Activated naive CD8-positive, alpha-beta T cell treated with anti-CD3 and anti-CD28 coated beads, Interleukin-2, amount 50 U/mL, for 24 hours (primary cell): ENCODE results near the gene CCDC192.

Source experiments
- ATAC-seq: fragments of 150-1000 bp; cut with Tn5 transposase; one replicate; pipeline ENCODE4 v1.10.0; 2021
- DNase-seq: peaks from one replicate; pipeline ENCODE4 v3.0.0; 2021
- H3K27ac Mint-ChIP-seq: one replicate; pipeline ENCODE4 v1.8.0; 2021; ENCODE audit warnings: mild to moderate bottlenecking, mixed read lengths
- H3K27me3 Mint-ChIP-seq: one replicate; pipeline ENCODE4 v1.8.0; 2021; ENCODE audit warnings: mixed read lengths
- H3K36me3 Mint-ChIP-seq: one replicate; pipeline ENCODE4 v1.8.0; 2021; ENCODE audit warnings: low read depth, mixed read lengths
- H3K4me1 Mint-ChIP-seq: one replicate; pipeline ENCODE4 v1.8.0; 2021; ENCODE audit warnings: mixed read lengths
- H3K4me3 Mint-ChIP-seq: one replicate; pipeline ENCODE4 v1.8.0; 2021; ENCODE audit warnings: mild to moderate bottlenecking, moderate library complexity, mixed read lengths
- H3K9me3 Mint-ChIP-seq: one replicate; pipeline ENCODE4 v1.8.0; 2021; ENCODE audit warnings: mixed read lengths

Gene CCDC192

DNA sequence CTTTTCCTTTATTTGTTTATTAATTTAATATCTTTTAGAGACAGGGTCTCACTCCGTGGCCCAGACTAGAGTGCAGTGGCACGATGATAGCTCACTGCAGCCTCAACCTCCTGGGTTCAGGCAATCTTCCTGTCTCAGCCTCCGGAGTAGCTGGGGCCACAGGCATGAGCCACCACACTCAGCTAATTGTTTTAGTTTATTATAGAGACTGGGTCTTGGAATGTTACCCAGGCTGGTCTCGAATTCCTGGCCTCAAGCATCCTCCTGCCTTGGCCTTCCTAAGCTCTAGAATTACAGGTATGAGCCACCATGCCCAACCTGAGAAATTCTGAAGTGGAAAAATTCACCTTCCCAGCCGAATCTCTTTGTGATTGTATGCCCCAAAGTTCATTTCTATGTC lies 240.9 kb downstream of the CCDC192 start:
- ATAC-seq (no peak), DNase-seq (no peak)
- Mint-ChIP-seq H3K9me3 (no peaks in the 10 kb centered on the region), H3K4me3 (no peak overlapping the region), H3K27me3 (no peaks in the 10 kb centered on the region), H3K27ac (no peak overlapping the region), H3K36me3 (no peaks in the 10 kb centered on the region), H3K4me1 (no peaks in the 10 kb centered on the region)

DNA sequence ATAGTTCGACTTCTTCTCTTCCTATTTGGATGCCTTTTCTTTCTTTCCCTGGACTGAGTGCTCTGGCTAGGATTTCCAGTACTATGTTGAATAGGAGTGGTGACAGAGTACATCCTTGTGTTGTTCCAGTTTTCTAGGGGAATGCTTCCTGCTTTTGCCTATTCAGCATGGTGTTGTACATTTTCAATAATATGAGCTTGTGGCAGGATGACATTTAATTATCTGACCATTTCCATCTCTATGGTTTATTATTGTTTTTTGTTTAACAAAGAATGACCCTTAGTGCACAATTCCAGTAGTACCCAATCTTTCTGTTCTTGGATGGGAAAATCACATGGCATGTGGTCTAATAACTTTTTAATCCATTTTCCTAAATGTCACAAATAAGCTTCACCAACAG lies 244.8 kb downstream of the CCDC192 start:
- Mint-ChIP-seq H3K4me3 (no peak overlapping the region), H3K9me3 (no peaks in the 10 kb centered on the region), H3K4me1 (no peaks in the 10 kb centered on the region), H3K27me3 (no peaks in the 10 kb centered on the region), H3K27ac (no peak overlapping the region), H3K36me3 (peaks cover 6% of the 10 kb centered on the region)
- no peak for DNase-seq
- ATAC-seq = no peak

GRCh38 chr5:127950707-127951391 lies 247.7 kb downstream of the CCDC192 start:
- H3K4me3 Mint-ChIP-seq = no peak overlapping the region
- ATAC-seq = no peak
- no peaks in the 10 kb centered on the region for H3K4me1 Mint-ChIP-seq
- DNase-seq = no peak
- peaks cover 10% of the 10 kb centered on the region for H3K36me3 Mint-ChIP-seq
- no peaks in the 10 kb centered on the region for H3K9me3 Mint-ChIP-seq
- no peaks in the 10 kb centered on the region for H3K27me3 Mint-ChIP-seq
- H3K27ac Mint-ChIP-seq = no peak overlapping the region

GRCh38 chr5:127951791-127952190 lies 248.6 kb downstream of the CCDC192 start:
- Mint-ChIP-seq H3K4me1 (no peaks in the 10 kb centered on the region), H3K4me3 (no peak overlapping the region), H3K9me3 (no peaks in the 10 kb centered on the region), H3K27me3 (no peaks in the 10 kb centered on the region), H3K36me3 (peaks cover 16% of the 10 kb centered on the region), H3K27ac (no peak overlapping the region)
- ATAC-seq (no peak), DNase-seq (no peak)

- Mint-ChIP-seq H3K27ac (no peak overlapping the region), H3K36me3 (peaks cover 11% of the 10 kb centered on the region), H3K4me3 (no peak overlapping the region), H3K9me3 (no peaks in the 10 kb centered on the region), H3K4me1 (peaks cover 5% of the 10 kb centered on the region), H3K27me3 (no peaks in the 10 kb centered on the region)
- DNase-seq (no peak), ATAC-seq (no peak)
Observed at GRCh38 chr5:127957183-127957582, 254.0 kb downstream of the CCDC192 start.

DNA sequence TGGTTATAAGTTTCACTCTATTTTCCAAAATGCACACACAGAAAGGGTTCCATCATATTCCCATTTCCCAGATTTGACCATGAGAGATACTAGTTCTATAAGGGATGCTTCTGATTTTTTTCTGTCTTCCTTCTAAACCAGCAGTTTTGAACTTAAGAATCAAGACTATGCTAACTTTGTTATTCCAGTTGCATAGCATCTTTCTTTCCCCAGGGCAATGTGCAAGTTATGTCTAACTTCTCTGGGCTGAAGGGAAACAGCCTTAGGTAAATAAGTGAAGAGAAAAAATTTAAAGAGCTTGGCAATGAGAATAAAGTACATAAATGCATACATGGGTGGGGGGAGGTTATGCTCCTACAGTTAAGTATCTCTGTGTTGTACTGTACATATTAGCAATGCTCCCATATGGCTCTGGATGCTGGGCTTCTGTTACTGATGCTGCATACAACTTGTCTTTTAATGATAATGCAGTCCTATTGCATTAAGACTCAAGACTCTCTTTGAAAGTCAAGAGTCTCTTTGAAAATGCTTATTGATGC lies 254.6 kb downstream of the CCDC192 start:
- Mint-ChIP-seq H3K4me1 (peaks cover 5% of the 10 kb centered on the region), H3K36me3 (peaks cover 9% of the 10 kb centered on the region), H3K27ac (no peak overlapping the region), H3K4me3 (no peak overlapping the region), H3K9me3 (no peaks in the 10 kb centered on the region), H3K27me3 (no peaks in the 10 kb centered on the region)
- ATAC-seq = no peak
- DNase-seq = no peak

- H3K4me3 Mint-ChIP-seq = no peak overlapping the region
- ATAC-seq (no peak), DNase-seq (no peak)
- no peak overlapping the region for H3K27ac Mint-ChIP-seq
- H3K4me1 Mint-ChIP-seq = peaks cover 5% of the 10 kb centered on the region
- no peaks in the 10 kb centered on the region for H3K9me3 Mint-ChIP-seq
- peaks cover 9% of the 10 kb centered on the region for H3K36me3 Mint-ChIP-seq
- no peaks in the 10 kb centered on the region for H3K27me3 Mint-ChIP-seq
Observed at GRCh38 chr5:127958421-127959011, 255.3 kb downstream of the CCDC192 start.

GRCh38 chr5:127959152-127959764 lies 256.1 kb downstream of the CCDC192 start:
- Mint-ChIP-seq H3K27me3 (no peaks in the 10 kb centered on the region), H3K4me3 (no peak overlapping the region), H3K4me1 (peaks cover 5% of the 10 kb centered on the region), H3K27ac (no peak overlapping the region), H3K36me3 (peaks cover 9% of the 10 kb centered on the region), H3K9me3 (no peaks in the 10 kb centered on the region)
- DNase-seq (peak; percentile 5), ATAC-seq (no peak)

DNA sequence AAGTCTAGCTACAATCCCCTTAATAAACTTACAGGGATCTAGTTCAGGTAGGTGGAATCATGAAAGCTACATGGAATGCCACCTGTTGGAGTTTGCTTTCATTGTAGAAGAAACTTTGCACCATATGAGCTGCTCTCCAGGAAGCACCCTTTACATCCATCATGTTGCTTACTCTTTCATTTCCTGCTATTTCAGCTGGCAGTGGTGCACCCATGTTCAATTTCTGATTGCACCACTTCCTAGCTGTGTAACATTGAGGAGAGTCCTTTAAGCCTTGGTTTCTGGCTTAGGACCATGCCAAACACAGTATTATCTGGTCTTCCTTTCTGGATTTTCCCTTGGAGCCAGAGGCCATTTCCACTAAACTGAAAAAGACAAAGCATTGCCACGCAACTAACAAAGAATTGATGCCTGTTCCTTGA lies 257.1 kb downstream of the CCDC192 start:
- no peak overlapping the region for H3K4me3 Mint-ChIP-seq
- H3K9me3 Mint-ChIP-seq = no peaks in the 10 kb centered on the region
- DNase-seq (no peak), ATAC-seq (no peak)
- no peak overlapping the region for H3K27ac Mint-ChIP-seq
- peaks cover 14% of the 10 kb centered on the region for H3K36me3 Mint-ChIP-seq
- peaks cover 5% of the 10 kb centered on the region for H3K4me1 Mint-ChIP-seq
- no peaks in the 10 kb centered on the region for H3K27me3 Mint-ChIP-seq

DNA sequence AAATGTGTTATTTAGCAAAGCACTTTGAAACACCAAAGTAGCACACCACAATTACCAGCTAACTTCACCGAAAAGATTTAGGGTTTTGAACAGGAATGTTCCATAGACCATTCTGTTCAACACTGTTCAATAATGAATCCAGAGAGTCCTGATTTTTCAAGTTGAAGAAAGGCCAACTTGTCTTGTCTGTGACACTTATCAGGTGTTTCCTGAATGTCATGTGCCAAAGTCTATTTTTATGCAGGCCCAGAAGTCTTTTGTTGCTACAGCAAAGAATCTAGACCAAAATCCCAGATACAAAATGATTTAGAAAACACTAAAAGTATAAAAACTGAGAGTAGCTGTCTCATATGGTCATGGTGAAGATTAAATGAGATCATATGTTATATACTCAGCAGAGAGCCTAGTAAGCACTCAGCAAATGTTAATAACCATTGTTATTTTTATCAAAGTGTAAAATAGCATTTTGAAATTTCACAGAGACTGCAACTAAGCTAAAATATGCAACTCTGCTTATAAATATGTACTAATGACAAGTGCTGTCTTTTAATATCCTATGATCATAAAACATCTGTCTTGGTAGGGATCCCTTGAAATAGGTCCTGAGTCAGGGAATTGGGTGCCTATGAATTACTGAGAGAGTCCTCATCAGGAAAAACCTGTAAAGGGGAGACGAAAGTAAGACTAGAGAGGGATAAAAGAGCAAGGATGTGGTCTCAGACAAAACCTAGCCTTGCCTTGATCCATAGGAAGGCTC lies 258.0 kb downstream of the CCDC192 start:
- no peak overlapping the region for H3K4me3 Mint-ChIP-seq
- DNase-seq (no peak), ATAC-seq (no peak)
- H3K27me3 Mint-ChIP-seq = no peaks in the 10 kb centered on the region
- H3K27ac Mint-ChIP-seq = no peak overlapping the region
- peaks cover 5% of the 10 kb centered on the region for H3K9me3 Mint-ChIP-seq
- peaks cover 5% of the 10 kb centered on the region for H3K4me1 Mint-ChIP-seq
- peaks cover 14% of the 10 kb centered on the region for H3K36me3 Mint-ChIP-seq

- peaks cover 5% of the 10 kb centered on the region for H3K4me1 Mint-ChIP-seq
- no peak overlapping the region for H3K4me3 Mint-ChIP-seq
- DNase-seq = no peak
- peaks cover 5% of the 10 kb centered on the region for H3K9me3 Mint-ChIP-seq
- H3K36me3 Mint-ChIP-seq = peaks cover 17% of the 10 kb centered on the region
- H3K27me3 Mint-ChIP-seq = no peaks in the 10 kb centered on the region
- H3K27ac Mint-ChIP-seq = no peak overlapping the region
- ATAC-seq = no peak
Observed at GRCh38 chr5:127961763-127962145, 258.6 kb downstream of the CCDC192 start.

- Mint-ChIP-seq H3K27me3 (no peaks in the 10 kb centered on the region), H3K36me3 (peaks cover 20% of the 10 kb centered on the region), H3K9me3 (peaks cover 5% of the 10 kb centered on the region), H3K27ac (no peak overlapping the region), H3K4me1 (peaks cover 5% of the 10 kb centered on the region), H3K4me3 (no peak overlapping the region)
- ATAC-seq (no peak), DNase-seq (no peak)
Observed at GRCh38 chr5:127962491-127962890, 259.3 kb downstream of the CCDC192 start.

GRCh38 chr5:127963233-127963632 lies 260.0 kb downstream of the CCDC192 start:
- Mint-ChIP-seq H3K4me1 (peaks cover 5% of the 10 kb centered on the region), H3K9me3 (peaks cover 5% of the 10 kb centered on the region), H3K27ac (no peak overlapping the region), H3K4me3 (no peak overlapping the region), H3K36me3 (peaks cover 20% of the 10 kb centered on the region), H3K27me3 (no peaks in the 10 kb centered on the region)
- DNase-seq (no peak), ATAC-seq (no peak)

DNA sequence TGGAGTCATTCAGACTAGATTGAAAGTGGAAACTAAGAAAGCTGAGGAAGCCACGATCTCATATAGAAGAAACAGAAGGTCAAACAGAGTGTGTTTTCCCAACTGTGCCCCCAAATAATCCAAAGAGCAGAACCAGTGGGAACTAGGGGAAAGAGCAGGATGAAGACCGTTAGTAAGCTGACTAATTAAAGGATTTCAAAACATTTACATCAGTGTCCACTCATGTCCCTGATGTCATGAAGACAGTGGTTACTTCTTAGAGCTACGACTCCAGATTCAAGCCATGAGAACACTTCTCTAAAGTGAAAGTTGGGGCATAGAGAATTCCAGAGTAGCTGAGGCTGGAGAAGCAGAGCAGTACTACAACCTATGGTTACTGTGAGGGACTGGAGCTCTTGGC lies 260.7 kb downstream of the CCDC192 start:
- ATAC-seq (no peak), DNase-seq (no peak)
- Mint-ChIP-seq H3K27ac (no peak overlapping the region), H3K36me3 (peaks cover 20% of the 10 kb centered on the region), H3K4me1 (peaks cover 5% of the 10 kb centered on the region), H3K9me3 (peaks cover 5% of the 10 kb centered on the region), H3K4me3 (no peak overlapping the region), H3K27me3 (no peaks in the 10 kb centered on the region)
